OCI-LY7 (cell line): ENCODE results near the gene SNX9.

Experiments used
- CTCF ChIP-seq: fragments of 200-600 bp; sonication (generic); conservative IDR thresholded peaks from 2 replicates; pipeline ENCODE4 v1.5.1; 2014; ENCODE audit warnings: mild to moderate bottlenecking, antibody characterized with exemption, low read length, moderate library complexity, mixed read lengths
- EZH2phosphoT487 ChIP-seq: fragments of 200-600 bp; sonication (generic); IDR thresholded peaks from 2 replicates; pipeline ENCODE4 v1.6.1; 2018; ENCODE audit warnings: low read depth, borderline replicate concordance, mild to moderate bottlenecking, mixed run types, antibody characterized with exemption, low read length, moderate library complexity, mixed read lengths

GRCh38 chr6:157867981-157868380, 44.9 kb downstream of the SNX9 start:
- TF ChIP-seq CTCF = no peak
- no peak for TF ChIP-seq EZH2phosphoT487
